GM21360 (cell line): ENCODE measurements around the gene THAP4.
"Not testable (repeated sequence)": the region's sequence is repeated elsewhere in the genome, so short reads cannot be mapped to it uniquely, and the experiment has no call there.

Experiments used
- ATAC-seq: cut with Tn5 transposase; IDR thresholded peaks from one replicate; pipeline ENCODE4 v1.9.1; 2021; ENCODE audit warnings: mild to moderate bottlenecking, moderate library complexity; ENCODE audit not compliant: unreplicated experiment

The THAP4 gene

DNA sequence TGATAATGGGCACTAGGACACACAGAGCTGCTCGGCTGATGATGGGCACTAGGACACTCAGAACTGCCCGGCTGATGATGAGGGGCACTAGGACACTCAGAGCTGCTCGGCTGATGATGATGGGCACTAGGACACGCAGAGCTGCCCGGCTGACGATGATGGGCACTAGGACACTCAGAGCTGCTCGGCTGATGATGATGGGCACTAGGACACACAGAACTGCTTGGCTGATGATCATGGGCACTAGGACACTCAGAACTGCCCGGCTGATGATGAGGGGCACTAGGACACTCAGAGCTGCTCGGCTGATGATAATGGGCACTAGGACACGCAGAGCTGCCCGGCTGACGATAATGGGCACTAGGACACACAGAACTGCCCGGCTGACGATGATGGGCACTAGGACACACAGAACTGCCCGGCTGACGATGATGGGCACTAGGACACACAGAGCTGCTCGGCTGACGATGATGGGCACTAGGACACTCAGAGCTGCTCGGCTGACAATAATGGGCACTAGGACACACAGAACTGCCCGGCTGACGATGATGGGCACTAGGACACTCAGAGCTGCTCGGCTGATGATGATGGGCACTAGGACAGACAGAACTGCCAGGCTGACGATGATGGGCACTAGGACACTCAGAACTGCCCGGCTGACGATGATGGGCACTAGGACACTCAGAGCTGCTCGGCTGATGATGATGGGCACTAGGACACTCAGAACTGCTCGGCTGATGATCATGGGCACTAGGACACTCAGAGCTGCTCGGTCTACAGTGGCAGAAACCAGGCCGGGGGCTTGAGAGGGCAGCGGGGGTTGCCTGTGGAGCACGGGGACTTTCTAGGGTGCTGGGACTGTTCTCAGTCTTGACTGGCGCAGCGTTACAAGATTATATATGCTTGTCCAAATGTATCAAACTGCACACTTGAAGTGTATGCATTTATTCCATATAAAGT is 46.2 kb downstream of the THAP4 start:
- ATAC-seq: not testable (repeated sequence)

DNA sequence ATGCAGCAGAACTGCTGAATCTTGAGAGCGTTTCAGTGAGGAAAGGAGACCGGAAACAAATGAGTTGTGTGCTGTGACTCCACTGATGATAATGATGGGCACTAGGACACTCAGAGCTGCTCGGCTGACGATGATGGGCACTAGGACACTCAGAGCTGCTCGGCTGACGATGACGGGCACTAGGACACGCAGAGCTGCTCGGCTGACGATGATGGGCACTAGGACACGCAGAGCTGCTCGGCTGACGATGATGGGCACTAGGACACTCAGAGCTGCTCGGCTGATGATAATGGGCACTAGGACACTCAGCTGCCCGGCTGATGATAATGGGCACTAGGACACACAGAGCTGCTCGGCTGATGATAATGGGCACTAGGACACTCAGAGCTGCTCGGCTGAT is 47.1 kb downstream of the THAP4 start:
- not testable (repeated sequence) for ATAC-seq

DNA sequence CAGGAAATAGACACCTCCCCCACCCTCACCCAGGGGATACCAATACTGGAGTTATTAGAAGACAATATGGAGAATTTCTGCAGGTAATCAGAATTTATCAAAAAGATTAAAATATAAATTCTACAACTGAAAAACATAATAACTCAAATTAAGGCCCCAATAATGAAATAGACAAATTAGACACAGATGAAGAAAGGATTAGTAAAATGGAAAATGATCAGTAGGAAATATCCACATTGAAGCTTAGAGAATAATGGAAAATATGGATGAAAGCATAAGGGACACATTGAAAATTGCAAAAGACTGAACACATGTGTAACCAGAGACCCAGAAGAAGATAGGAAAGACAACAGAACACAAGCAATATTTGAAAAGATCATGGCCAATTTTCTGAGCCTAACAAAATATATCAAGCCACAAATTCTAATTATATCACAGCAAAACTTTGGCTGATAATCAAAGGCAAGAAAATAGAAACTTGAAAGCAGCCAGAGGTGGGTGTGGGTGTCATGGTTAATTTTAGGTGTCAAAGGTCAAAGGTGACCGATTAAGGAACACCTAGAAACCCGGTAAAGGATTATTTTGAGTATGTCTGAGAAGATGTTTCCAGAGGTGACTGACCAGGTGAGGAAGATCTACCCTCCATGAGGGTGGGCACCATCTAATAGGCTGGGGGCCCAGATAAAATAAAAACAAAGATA is 50.2 kb downstream of the THAP4 start:
- no peak for ATAC-seq

DNA sequence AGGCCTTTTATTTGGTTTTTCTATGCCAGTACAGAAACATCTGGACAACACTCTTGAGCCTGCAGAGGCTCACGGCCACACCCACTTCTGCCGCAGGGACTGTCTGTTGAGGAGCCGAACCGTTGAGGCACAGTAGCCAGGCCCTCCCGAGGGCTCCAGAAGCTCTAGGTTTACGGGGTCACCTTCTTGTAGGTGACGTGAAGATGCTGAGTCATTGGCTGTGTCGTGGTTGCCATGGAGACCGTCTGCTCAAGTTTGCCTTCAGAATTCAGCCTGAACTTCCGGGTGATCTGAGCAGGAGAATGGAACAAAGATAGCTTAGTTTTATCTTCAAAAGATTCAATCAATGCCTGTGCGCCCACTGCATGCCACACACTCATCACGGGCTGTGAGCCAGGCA is 52.5 kb downstream of the THAP4 start:
- ATAC-seq: no peak

DNA sequence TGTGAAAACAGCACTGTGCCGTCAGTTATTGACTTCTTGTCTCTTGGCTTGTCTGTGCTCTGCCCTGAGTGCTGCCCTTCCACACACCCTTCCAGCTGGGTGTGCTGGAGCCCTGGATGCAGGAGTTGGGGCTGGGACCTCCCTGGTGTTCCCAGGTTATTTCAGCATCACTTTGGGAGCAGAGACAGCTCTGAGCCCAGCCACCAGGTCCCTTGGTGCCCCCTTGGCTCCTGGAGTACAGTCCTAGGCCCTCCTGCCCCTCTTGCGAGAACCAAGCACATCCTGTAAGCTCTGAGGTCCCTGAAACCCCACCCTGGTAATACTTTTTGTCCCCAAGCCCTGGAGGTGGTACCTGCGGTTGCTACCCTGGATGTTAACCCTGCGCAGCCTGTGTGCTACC is 54.2 kb downstream of the THAP4 start:
- no peak for ATAC-seq

DNA sequence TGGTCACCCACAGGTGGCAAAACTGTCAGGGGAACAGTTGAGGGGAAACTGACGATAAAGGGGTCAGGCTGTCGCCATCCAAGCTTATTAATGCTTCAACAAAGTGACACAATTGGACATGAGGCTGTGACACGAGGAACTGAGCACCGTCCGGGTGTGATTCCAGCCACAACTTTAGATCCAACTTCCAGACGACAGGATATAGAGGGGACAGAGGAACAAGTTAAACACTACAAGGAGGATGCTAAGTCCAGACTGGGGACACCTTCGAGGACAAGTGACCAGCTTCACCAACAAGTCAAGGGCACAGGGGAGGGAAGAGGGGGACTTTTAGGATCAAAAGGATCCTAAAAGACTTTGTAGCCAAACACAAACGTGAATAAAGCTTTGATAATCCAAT is 54.6 kb downstream of the THAP4 start:
- no peak for ATAC-seq

DNA sequence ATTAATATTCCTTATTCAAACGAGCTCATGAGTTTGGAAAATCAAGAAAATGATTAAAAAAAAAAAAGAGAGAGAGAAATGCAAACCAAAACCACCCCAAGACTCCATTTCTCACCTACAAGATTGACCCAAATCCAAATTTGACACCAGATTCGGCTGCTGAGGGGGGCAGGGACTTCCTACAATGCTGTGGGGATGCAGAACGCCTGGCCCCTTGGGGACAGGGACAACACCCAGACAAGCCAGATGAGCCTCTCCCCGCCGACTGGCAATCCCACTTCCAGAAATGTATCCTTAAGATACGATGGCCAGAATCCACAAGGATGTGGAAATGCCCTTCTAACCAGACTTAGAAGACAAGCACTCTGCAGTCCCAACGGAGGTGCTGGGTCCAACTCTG is 57.7 kb downstream of the THAP4 start:
- no peak for ATAC-seq

DNA sequence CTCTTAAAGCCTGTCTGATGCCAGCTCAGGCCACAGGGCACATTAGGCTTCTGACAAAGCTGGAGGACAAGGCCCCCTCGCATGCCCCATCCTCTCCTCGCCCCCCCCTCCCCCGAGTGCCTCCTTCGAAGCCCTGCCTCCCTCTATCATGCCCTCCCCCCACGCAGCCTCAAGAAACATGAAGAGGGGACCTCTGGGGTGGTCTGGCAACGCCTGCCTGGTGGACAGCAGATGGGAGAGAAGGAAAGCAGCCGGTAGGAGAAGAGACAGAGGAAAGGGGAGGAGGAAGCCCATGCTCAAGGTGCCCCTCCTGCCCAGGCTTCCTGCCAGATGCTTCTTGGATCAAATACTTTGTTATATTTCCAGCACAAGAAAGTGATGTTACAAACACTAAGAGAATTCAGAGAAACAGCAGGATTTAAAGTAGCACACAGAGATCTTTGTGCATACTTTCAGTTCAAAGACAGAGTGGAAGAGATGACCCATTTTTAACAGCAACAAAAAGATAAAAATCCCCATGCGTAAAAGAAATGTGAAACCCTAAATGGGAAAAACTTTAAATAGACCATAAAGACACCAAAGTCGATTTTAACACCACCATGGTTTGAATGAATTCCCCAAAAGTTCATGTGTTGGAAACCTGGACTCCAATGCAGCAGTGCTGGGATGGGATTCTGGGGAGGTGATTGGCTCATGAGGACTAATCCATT is 59.4 kb downstream of the THAP4 start:
- no peak for ATAC-seq

DNA sequence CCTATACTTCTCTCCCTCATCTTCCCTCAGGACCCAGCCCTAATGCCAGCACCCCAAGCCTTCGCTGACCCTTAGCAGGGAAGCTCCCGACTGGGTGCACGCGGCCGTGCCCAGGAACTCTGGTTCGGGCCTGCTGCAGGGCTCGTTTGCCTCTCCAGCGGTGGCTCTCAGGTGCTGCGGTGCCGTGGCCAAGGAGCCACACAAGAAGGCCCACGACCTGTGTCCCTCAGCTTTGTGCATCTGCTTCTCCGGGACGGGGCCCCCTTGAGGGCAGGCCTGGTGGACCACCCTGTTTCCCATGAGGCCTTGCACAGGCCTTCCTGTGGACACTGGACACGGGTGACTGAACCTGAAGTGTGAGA is 60.7 kb downstream of the THAP4 start:
- ATAC-seq: no peak

DNA sequence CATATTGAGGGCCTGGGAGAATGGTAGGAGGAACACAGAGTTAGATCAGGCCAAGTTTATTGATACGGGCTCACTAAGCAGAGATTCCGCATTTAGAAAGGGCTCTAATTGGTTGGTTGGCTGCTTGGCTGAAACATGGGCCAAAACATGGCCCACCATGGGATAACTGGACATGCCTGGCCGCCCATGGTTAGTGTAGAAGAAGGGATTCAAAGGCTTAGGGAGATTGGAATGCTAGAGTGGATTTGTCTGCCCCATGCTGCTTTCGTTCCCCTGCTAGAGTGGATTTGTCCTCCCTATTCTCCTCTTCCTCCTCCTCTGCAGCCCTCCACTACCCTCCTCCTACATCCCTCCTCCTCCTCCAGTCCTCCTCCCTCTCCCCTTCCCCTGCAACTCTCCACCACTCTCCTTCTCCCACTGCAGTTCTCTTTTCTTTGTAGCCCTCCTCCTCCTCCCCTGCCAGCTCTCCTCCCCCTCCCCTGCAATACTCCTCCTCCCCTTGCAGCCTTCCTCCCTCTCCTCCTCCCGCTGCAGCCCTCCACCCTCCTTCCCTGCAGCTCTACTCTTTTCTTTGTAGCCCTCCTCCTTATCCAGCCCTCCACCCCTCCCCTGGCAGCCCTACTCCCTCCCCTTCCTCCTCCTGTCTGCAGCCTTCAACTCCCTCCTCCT is 61.2 kb downstream of the THAP4 start:
- ATAC-seq: no peak

DNA sequence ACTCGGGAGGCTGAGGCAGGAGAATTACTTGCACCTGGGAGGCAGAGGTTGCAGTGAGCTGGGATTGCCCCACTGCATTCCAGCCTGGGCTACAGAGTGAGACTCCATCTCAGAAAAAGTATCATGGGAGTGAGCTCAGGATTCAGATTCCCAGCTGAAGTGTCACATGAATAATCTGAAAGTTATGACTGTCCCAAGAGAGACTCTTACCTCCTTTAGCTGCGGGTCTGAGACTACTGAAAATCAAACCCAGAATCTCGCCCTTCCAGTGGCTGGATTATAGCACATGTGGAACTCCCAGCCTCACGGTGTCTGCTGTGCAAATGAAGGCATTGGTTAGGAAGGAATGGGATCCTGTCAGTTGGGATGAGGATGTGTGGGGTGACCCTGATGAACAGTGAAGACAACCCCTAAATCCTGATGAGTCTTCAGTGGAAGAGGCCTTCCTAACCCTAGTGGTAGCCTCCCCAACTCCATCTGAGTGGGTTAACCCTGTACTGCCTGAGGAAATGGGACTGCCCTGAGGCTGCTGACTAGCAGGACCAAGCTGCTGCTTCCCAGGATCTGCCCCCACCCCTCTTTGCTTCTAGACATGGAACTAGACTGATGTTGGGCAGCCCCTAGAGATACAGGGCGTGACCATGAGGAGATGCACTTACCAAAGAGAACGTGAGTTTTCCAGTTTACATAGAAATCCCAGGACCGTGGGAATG is 61.9 kb downstream of the THAP4 start:
- no peak for ATAC-seq

DNA sequence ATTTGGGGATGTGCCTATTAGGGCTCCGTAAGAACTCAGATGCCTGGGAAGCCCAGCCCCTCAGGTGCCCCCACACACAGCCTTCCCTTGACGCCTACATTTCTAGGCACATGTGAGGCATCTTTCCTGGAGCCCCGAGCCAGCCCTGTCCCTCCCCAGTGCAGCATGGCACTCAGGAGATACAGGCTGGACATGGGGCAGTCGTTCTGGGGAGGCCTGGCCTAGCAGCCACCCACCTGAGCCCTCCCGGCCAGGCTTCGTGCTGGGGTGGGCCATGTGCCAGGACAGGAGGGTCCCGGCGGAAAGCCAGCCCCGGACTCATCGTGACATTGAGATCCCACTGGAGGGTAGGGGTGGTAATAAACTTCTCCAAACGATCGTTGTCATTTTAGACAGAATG is 63.2 kb downstream of the THAP4 start:
- no peak for ATAC-seq

DNA sequence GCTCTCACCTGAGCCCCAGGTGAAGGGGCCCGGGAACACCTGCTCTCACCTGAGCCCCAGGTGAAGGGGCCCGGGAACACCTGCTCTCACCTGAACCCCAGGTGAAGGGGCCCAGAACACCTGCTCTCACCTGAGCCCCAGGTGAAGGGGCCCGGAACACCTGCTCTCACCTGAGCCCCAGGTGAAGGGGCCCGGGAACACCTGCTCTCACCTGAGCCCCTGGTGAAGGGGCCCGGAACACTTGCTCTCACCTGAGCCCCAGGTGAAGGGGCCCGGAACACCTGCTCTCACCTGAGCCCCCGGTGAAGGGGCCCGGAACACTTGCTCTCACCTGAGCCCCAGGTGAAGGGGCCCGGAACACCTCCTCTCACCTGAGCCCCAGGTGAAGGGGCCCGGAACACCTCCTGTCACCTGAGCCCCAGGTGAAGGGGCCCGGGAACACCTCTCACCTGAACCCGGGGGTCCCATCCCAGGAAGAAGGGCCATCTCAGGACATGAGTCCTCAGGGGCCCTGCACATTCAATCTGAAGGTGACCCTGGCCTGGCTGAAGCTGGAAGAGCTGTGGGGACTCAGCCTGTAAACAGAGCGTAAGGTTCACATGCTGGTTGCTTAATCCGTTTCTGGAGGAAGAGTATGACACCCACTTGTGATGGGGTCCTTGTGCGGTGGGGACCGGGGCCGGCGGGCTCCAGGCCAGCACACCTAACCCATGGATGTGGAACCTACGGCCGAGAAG is 63.9 kb downstream of the THAP4 start:
- ATAC-seq: not testable (repeated sequence)

DNA sequence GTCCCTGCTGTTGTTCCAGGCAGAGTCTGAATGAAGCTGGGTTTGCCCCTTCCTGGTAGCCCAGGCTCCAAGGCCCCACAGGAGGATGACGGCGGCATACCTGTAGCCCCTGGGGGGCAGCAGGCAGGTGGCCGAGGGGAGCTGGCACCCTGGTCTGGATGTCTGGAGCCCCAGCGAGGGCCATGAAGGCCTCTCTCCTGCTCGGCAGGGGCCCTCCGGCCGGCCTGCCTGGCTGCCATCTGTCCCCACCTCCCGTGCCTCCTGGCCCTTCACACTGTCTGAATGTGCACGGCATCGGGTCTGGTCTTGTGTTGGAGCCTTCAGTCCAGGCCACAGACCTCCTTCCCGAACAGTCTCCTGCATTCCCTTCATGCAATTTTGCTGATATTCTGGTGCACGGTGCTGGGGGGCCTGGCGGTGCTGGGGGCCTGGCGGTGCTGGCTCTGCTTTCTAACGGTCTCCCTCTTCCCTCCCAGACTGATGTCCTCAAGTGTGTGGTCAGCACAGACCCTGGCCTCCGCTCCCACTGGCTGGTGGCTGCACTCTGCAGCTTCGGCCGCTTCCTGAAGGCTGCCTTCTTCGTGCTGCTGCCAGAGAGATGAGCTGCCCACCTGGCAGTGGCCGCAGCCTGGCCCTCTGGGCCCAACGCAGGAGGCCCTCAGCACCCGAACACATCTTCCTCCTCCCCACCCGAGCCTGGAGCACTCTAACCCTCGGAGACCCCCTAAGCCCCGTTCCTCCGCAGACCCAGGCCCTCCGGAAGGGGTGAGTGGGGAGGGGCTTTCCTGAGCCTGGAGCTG is 64.9 kb downstream of the THAP4 start:
- ATAC-seq: no peak

DNA sequence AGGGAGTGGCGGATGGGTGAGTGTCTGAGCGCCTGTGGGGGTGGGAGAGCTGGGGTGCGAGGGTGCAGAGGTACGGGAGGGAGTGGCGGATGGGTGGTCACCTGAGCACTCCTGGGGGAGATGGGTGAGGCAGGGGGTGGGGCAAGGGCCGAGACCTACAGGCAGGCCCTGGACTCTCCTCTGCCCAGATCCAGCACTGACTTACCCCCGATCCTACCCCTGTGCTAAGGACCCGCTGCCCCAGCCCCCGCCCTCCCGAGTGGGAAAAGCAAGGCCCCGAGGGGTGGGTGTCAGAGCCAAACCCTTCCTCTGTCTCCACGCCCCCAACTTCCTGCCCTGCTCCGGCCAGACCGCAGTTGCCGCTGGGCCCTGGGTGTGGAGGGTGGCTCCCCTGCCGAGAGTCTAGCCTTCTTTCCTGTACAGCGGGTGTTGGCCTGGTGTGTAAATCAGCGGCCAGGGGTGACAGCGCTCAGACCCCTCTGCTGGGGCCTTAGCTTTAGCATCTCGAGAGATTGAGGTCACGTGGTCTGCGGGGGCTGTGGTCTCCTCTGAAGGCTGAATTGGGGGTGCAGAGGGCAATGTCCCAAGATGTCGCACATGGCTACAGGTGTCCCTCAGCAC is 65.9 kb downstream of the THAP4 start:
- no peak for ATAC-seq

DNA sequence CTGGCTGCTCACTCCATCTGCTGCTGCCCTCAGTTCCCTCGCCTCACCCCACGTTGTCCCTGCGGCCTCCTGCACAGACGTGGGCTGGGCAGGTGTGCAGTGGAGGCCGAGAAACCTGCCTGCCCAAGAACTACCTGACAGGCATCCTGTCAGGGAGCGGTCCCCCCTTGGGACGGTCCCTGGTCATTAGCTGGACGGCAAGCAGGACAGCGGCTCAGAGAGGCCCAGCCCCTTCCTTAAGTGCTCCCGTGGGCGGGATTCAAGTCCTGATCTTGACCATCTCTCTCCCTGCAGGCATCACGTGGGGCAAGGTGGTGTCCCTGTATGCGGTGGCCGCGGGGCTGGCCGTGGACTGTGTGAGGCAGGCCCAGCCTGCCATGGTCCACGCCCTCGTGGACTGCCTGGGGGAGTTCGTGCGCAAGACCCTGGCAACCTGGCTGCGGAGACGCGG is 67.1 kb downstream of the THAP4 start:
- no peak for ATAC-seq

DNA sequence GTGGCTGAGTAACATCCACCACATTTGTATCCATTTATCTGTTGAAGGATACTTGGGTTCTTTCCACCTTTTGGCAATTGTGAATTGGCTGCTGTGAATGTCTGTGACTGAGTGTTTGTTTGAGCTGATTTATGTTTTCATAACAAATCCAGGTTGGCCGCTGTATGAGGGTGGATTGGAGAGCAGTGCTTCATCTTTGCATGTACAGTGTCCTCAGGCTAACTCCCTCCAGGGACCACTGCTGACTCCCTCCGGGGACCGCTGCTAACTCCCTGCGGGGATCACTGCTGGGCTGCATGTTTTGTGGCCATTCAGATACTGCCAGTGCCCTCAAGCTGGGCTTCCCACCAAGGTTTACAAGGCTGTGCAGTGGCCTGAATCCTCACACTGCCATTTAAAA is 68.2 kb downstream of the THAP4 start:
- ATAC-seq: no peak

DNA sequence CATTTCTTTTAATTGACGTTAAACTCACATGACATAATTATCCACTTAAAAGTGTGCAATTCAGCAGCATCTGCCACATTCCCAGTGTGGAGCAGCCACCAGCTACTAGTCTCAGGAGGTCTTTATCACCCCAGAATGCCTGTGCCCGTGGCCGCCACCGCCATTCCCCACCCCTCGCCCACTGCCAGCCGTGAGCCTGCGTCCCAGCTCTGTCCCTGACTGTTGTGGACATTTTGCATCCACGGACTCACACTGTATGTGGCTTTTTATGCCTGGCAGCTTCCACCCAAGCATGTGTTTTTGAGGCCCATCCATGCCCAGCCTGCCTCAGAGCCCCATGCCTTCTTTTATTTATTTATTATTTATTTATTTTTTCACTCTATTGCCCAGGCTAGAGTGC is 69.2 kb downstream of the THAP4 start:
- ATAC-seq: no peak
